Hematopoietic multipotent progenitor cell treated with erythropoietin and hydrocortisone succinate and interleukin-3 and kit ligand, for 6 days (in vitro differentiated cells): ENCODE data around the gene ZNRD2.

Source experiments
- DNase-seq: peaks from one replicate; pipeline ENCODE4 v3.0.0-alpha.2; 2015

ZNRD2 gene

GRCh38 chr11:65589444-65590239 is 19.4 kb downstream of the ZNRD2 start:
- DNase-seq, result peak; percentile 89

GRCh38 chr11:65590240-65590738 is 20.0 kb downstream of the ZNRD2 start:
- DNase-seq, result no peak

- DNase-seq, result no peak
These were observed 21.9 kb downstream of the ZNRD2 start for GRCh38 chr11:65591939-65592857.

- no peak for DNase-seq
These were observed 22.7 kb downstream of the ZNRD2 start for GRCh38 chr11:65592858-65593517.

GRCh38 chr11:65593518-65594414 is 23.5 kb downstream of the ZNRD2 start:
- DNase-seq, result peak; percentile 75

GRCh38 chr11:65595131-65595530 is 24.9 kb downstream of the ZNRD2 start:
- DNase-seq, result peak; percentile 75

GRCh38 chr11:65595543-65596281 is 25.4 kb downstream of the ZNRD2 start, which contains the start of gene KCNK7:
KCNK7 (minus strand) TSS chr11:65595800; CDS start chr11:65595772, 28 bp downstream.
- DNase-seq, result peak; percentile 65

GRCh38 chr11:65596520-65596919 is 26.2 kb downstream of the ZNRD2 start:
- DNase-seq, result no peak

GRCh38 chr11:65598258-65598699 is 28.0 kb downstream of the ZNRD2 start:
- DNase-seq, result no peak

GRCh38 chr11:65599216-65599954 is 29.1 kb downstream of the ZNRD2 start:
- no peak for DNase-seq

- DNase-seq, result no peak
These were observed 29.6 kb downstream of the ZNRD2 start for GRCh38 chr11:65599955-65600246.

GRCh38 chr11:65604258-65604657 is 34.0 kb downstream of the ZNRD2 start:
- DNase-seq, result no peak

GRCh38 chr11:65606876-65607613 is 36.8 kb downstream of the ZNRD2 start:
- peak; percentile 52 for DNase-seq

- no peak for DNase-seq
These were observed 37.5 kb downstream of the ZNRD2 start for GRCh38 chr11:65607614-65608426.

GRCh38 chr11:65609229-65609628 is 39.0 kb downstream of the ZNRD2 start:
- peak; percentile 83 for DNase-seq

- peak; percentile 56 for DNase-seq
These were observed 39.4 kb downstream of the ZNRD2 start for GRCh38 chr11:65609665-65610064.

- no peak for DNase-seq
These were observed 40.1 kb downstream of the ZNRD2 start for GRCh38 chr11:65610404-65610803.

- DNase-seq, result peak; percentile 66
These were observed 40.9 kb downstream of the ZNRD2 start for GRCh38 chr11:65611028-65611757.
